ENCODE data around the gene EIF4ENIF1. TPM values are rescaled to one million over a fixed set of nuclear protein-coding genes. Genes with fewer than 3 reads are reported as not detected.
"Not testable (repeated sequence)": the region's sequence is repeated elsewhere in the genome, so short reads cannot be mapped to it uniquely, and the experiment has no call there.

EIF4ENIF1 gene
- total RNA-seq, 1 donor from 2014 or later = 19.1 TPM

DNA sequence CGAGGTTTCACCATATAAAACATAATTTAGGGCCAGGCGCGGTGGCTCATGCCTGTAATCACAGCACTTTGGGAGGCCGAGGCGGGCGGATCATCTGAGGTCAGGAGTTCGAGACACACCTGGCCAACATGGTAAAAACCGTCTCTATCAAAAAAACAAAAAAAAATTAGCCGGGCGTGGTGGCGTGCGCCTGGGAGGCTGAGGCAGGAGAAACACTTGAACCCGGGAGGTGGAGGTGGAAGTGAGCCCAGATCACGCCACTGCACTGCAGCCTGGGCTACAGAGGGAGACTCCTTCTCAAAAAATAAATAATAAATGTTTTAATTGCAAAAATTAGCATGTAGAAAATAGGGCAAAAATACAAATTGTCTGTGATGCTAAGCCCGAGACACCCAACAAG is 5.7 kb upstream of the EIF4ENIF1 start:
- DNase-seq (ENCODE audit: low read depth) = no peak

GRCh38 chr22:31493355-31493754 is 3.7 kb upstream of the EIF4ENIF1 start:
- DNase-seq (ENCODE audit: low read depth) = not testable (repeated sequence)

GRCh38 chr22:31492151-31492550 is 2.5 kb upstream of the EIF4ENIF1 start:
- DNase-seq (ENCODE audit: low read depth) = no peak

GRCh38 chr22:31491218-31491962 is 1.7 kb upstream of the EIF4ENIF1 start:
- DNase-seq (ENCODE audit: low read depth) = no peak

DNA sequence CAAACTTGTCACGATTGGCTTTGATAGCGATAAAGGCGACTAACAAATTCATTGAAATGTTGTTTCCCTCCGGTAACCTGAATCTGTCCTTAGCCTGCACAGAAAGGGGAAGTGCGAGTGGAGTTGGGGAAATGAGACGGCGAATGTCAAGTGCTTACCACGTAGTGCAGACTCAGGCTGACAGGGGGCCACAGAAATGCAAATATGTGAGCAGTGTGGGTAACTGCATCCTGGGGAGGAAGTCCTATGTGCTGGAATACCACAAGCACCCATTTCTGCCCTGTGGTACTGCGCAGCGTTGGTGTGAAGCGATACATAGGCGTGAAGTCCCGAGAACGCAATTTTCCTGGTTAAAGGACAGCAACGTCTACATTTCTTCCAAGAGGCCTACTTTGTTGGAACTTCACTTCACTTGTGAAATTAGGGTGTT is 869 bp upstream of the EIF4ENIF1 start:
- DNase-seq (ENCODE audit: low read depth) = peak; percentile 72

DNA sequence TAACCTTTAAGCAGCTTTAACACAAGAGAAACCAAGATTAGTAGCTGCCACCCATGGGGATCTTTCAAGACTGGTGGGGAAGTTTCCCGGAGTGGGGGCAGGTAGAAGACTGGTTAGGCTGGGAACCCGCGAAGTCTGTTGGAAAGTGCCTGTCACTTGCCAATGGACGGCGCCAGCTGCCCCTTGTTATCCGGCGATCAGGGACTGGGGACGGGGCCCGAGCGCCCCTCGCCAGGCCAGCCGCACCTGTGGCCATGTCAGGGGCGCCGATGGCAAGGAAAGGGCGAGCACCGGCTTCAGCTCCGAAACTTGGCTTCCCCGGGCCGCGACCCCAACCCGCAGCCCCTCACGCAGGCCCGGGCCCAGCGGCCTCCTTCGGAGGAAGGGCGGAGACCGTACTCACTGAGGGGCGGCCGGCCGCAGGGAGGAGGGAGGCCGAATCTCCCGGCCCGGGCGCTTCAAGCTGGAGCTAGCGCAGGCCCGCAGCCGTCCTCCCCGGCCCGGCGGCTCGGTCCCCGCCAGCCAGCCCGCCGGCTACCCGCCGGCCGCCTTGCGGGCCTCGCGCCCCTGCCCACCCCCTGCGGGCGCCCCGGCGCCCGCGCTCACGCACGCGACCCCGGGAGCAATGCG is 539 bp downstream of the EIF4ENIF1 start:
- no peak for DNase-seq (ENCODE audit: low read depth)

GRCh38 chr22:31488346-31488883 is 1.2 kb downstream of the EIF4ENIF1 start:
- DNase-seq (ENCODE audit: low read depth) = peak; percentile 83

DNA sequence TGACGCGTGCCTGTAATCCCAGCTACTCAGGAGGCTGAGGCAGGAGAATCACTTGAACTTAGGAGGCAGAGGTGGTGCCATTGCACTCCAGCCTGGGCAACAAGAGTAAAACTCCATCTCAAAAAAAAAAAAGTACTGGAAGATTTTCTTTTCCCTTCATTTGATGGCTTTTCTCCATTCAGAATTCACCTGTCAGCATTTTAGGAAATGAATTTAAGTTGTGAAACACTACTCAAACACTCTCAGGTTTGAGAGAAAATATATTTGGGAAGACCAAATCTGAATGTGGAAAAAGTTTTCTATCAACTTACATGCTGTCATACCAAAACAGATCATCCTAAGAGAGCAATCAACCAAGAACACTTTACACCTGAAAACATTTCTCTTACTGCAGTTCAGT is 2.7 kb downstream of the EIF4ENIF1 start:
- no peak for DNase-seq (ENCODE audit: low read depth)

DNA sequence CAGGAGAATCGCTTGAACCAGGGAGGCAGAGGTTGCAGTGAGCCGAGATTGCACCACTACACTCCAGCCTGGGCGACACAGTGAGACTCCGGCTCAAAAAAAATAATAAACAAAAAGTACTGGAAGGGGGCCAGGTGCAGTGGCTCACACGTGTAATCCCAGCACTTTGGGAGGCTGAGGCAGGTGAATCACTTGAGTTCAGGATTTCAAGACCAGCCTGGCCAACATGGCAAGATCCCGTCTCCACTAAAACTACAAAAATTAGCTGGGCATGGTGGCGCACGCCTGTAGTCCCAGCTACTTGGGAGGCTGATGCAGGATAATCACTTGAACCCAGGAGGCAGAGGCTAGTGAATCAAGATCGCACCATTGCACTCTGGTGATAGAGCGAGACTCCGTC is 3.3 kb downstream of the EIF4ENIF1 start:
- not testable (repeated sequence) for DNase-seq (ENCODE audit: low read depth)

- not testable (repeated sequence) for DNase-seq (ENCODE audit: low read depth)
These were observed 7.2 kb downstream of the EIF4ENIF1 start for GRCh38 chr22:31482470-31482869.

DNA sequence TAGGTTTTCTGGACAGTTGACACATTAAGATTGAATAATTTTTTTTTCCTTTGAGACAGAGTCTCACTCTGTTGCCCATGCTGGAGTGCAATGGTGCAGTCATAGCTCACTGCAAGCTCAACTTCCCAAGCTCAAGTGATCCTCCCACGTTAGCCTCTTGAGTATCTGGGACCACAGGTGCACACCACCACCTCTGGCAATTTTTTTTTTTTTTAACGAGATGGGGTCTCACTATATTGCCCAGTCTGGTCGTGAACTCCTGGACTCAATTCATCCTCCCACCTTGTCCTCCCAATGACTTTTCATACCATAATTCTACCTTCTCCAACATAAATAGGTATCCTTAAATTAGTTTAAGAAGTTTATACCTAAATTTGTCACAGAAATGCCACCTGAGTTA is 8.5 kb downstream of the EIF4ENIF1 start:
- DNase-seq (ENCODE audit: low read depth) = no peak

DNA sequence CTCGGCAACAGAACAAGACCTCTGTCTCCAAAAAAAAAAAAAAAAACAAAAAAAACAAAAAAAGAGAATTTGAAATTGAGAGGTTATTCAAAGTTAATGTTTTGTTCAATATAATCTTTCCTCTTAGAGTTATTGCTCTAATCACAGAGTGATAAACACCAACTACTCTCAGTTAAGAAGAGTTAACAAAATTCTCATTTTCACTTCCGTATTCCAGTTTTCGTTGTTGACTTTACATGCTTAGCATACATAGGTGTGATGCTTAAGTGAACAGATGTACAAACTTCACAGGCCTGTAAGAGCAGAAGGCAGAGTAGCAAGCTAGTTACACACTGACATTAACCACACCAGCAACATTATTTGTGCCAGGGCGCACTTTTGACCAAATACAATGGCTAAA is 12.3 kb downstream of the EIF4ENIF1 start:
- no peak for DNase-seq (ENCODE audit: low read depth)

DNA sequence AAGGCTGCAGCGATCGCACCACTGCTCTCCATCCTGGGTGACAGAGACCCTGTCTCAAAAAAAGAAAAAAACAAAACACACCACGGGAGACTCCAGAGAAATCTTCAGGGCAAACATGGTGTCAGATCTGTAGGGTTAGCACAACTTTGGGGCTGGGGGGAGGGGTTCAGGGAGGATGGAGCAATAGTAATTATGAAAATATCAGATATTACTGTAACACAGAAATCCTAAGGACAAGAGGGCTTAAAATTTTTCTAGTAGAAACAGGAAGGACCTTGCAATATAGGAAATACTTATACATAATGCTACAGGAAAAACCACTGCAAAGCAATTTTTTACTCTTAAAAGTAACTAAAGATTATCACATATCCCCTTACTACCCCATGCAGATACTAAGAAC is 13.8 kb downstream of the EIF4ENIF1 start:
- no peak for DNase-seq (ENCODE audit: low read depth)

DNA sequence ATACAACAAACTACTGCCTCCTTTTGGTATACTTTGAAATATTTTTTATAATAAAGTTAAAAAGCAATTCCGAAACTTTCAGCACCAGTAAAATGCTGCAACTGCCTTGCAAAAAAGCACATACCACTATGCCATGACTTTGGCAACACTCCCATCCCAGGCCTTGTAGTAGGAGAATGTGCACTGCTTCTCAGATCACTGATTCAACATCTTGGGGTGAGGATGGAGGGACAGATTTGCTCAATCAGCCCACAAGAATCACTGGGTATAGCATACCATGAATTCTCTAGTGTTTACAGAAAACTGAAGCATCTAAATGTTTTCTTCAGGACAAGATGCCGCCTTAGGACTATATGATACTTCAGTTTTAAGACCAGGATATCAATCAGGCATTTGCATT is 14.9 kb downstream of the EIF4ENIF1 start:
- DNase-seq (ENCODE audit: low read depth) = peak; percentile 80

GRCh38 chr22:31465307-31465706 is 24.3 kb downstream of the EIF4ENIF1 start:
- no peak for DNase-seq (ENCODE audit: low read depth)

GRCh38 chr22:31461699-31462098 is 27.9 kb downstream of the EIF4ENIF1 start:
- no peak for DNase-seq (ENCODE audit: low read depth)

DNA sequence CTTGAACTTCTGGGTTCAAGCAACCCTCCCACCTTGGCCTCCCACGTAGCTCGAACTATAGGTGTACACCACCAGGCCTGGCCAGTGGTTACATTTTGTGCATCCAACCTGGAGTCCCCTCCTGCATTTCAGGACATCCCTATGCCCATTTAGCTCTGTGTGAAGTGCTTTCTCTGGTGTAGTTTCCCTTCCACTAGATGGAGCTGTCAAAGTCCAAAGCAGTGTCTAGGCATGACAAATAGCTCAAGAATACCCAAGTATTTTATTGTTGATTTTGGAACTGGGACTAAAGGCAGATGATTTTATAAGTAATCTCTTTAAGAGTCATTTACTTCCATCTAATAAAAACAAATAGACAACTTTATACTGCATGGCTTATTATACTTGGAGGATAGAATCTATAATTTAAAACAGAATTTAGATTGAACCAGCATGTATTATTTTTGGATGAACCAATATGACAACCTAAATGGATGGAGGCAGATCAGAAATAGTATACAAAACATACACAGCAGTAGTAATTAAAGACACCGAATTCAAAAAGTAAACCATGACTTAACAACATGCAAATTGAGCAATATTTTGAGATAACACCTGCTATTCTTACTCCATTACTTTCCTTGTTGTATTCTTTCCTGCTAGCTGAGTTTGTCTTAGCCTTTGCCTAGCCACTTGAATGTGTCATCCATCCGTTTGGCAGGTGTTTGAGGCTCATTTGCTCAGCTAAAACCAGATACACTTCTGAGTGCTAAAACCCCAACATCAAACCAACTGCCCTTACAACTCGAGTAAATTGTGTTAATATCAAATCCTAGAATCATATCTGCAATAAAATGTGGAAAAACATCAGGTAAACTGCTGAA is 37.7 kb downstream of the EIF4ENIF1 start:
- DNase-seq (ENCODE audit: low read depth) = peak; percentile 64

DNA sequence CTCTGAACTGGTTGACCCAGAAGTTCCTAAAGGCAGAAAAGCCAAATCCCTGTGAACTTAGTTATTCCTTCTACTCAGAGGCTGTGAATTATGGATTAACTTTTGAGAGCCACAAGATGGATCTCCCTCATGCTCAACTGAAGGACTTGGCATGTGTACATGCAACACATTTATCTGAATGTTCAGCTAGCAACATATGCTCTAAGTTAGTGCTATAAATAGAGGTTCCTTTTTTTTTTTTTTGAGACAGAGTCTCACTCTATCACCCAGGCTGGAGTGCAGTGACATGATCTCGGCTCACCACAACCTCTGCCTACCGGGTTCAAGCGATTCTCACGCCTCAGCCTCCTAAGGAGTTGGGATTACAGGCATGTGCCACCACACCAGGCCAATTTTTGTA is 40.1 kb downstream of the EIF4ENIF1 start:
- no peak for DNase-seq (ENCODE audit: low read depth)

- no peak for DNase-seq (ENCODE audit: low read depth)
These were observed 41.3 kb downstream of the EIF4ENIF1 start for GRCh38 chr22:31448382-31448781.

- DNase-seq (ENCODE audit: low read depth) = no peak
These were observed 42.3 kb downstream of the EIF4ENIF1 start for GRCh38 chr22:31447337-31447736.

DNA sequence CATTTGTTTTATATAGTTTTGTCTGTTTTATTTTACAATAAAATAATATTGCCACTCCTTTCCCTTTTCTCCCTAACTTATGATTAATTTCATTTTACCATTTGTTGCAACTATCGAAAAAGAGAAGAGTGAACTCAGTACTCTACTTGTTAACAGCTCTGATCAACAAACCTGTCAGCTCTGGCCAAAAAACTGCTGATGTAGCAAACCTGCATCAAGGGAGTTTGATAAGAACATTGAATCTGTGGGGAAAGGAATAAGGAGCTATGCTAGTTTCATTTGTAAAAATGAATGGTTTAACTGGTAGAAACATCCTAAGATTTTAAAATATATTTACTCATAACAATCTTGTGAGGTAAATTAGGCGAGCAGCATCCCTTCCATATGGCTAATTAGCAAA is 42.9 kb downstream of the EIF4ENIF1 start:
- DNase-seq (ENCODE audit: low read depth) = no peak

DNA sequence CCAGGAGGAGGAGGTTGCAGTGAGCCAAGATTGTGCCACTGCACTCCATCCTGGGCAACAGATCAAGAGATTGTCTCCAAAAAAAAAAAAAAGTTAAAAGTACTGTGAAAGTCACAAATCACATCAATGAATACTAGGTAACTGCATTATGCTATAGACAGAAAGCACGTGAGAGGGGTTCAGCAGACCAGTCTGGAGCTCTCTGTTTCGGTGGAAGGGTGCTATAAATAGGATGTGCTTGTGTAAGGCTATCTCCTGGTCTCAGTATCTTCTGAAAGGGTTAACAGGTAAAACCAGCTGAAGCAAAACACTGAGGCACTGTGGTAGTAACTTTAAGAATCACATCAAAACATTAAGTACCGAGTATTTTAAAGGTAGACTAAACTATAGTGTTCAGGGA is 43.4 kb downstream of the EIF4ENIF1 start:
- DNase-seq (ENCODE audit: low read depth) = no peak
